GM12878 (cell line): ENCODE results near the gene COX19. TPM values are rescaled to one million over a fixed set of nuclear protein-coding genes. Genes with fewer than 3 reads are reported as not detected.

Experiments
- ATAC-seq: fragments of 200-7000 bp; cut with Tn5 transposase; 3 replicates; pipeline ENCODE4 v1.9.1; 2020; ENCODE audit warnings: mild to moderate bottlenecking, moderate library complexity
- BruUV-seq: library from RNA; stranded (reverse); fragments of 400-500 nt; replicated peaks from 2 replicates; lab custom pipeline; 2021; lab: Mats Ljungman, UMichigan
- CTCF ChIA-PET: fragments of 300-600 bp; sonication (Branson Sonifier 250); formaldehyde crosslinking; extraction: SDS; loops from one replicate; lab custom pipeline; 2021; ENCODE audit warnings: inconsistent platforms; lab: Yijun Ruan, JAX
- POLR2A ChIA-PET: fragments of 350-600 bp; formaldehyde crosslinking; extraction: SDS; loops from one replicate; lab custom pipeline; 2021; ENCODE audit warnings: inconsistent platforms; lab: Charles Lee
- RAD21 ChIA-PET: fragments of 300-600 bp; sonication (Branson Sonifier 250); formaldehyde crosslinking; loops from one replicate; lab custom pipeline; 2023; ENCODE audit warnings: antibody characterized with exemption; ENCODE audit not compliant: unreplicated experiment; lab: Charles Lee
- SMC1A ChIA-PET: fragments of 300-600 bp; sonication (Branson Sonifier 250); formaldehyde crosslinking; loops from one replicate; lab custom pipeline; 2023; ENCODE audit not compliant: unreplicated experiment, uncharacterized antibody; lab: Charles Lee
- DNase-seq: peaks from one replicate; pipeline ENCODE4 v3.0.0-alpha.2; 2011; ENCODE audit warnings: low read depth, low spot score
- FAIRE-seq: peaks from 3 replicates; lab custom pipeline; 2011; peaks lifted over from hg19 to GRCh38; lab: Jason Lieb, UNC
- H2AFZ ChIP-seq: 2 replicates; pipeline ENCODE4 v1.6.0; 2011; ENCODE audit warnings: low read depth, low read length, control low read depth; ENCODE audit not compliant: control insufficient read depth
- H3K27ac ChIP-seq: 2 replicates; pipeline ENCODE4 v1.5.1; 2011; ENCODE audit warnings: control low read depth; ENCODE audit not compliant: control insufficient read depth, insufficient read depth
- H3K27me3 ChIP-seq, 2 experiments: replicated peaks in 1 of 2; 2 replicates each; pipeline versions ENCODE4 v1.6.0 to v1.6.1; 2011; ENCODE audit warnings: low read length in 1 of 2; ENCODE audit not compliant: control insufficient read depth in 2 of 2, insufficient read depth in 2 of 2
- H3K36me3 ChIP-seq, 2 experiments: 2 replicates each; pipeline ENCODE4 v1.5.1; 2011; ENCODE audit warnings: low read length in 1 of 2; ENCODE audit not compliant: control insufficient read depth in 2 of 2, insufficient read depth in 2 of 2
- H3K4me1 ChIP-seq: 2 replicates; pipeline ENCODE4 v1.6.1; 2011; ENCODE audit warnings: mild to moderate bottlenecking, low read length, moderate library complexity, mixed read lengths; ENCODE audit not compliant: control insufficient read depth, insufficient read depth
- H3K4me2 ChIP-seq: 2 replicates; pipeline ENCODE4 v1.6.0; 2011; ENCODE audit warnings: control low read depth; ENCODE audit not compliant: control insufficient read depth, insufficient read depth
- H3K4me3 ChIP-seq: fragments of 200-600 bp; sonication (generic); 2 replicates; pipeline ENCODE4 v1.5.1; 2016
- H3K79me2 ChIP-seq: 2 replicates; pipeline ENCODE4 v1.6.0; 2011; ENCODE audit warnings: low read length; ENCODE audit not compliant: control insufficient read depth, insufficient read depth
- H3K9ac ChIP-seq: 2 replicates; pipeline ENCODE4 v1.8.0; 2011; ENCODE audit warnings: low read length, control low read depth, mixed read lengths; ENCODE audit not compliant: control insufficient read depth, insufficient read depth
- H3K9me3 ChIP-seq: replicated peaks from 3 replicates; pipeline ENCODE4 v1.5.1; 2011; ENCODE audit warnings: mild to moderate bottlenecking, low read length; ENCODE audit not compliant: control insufficient read depth, insufficient read depth
- H4K20me1 ChIP-seq: 2 replicates; pipeline ENCODE4 v1.6.0; 2011; ENCODE audit not compliant: control insufficient read depth, insufficient read depth
- CHD2 ChIP-seq: IDR thresholded peaks from 2 replicates; pipeline ENCODE4 v1.6.1; 2011; ENCODE audit warnings: low read depth, low read length, improper control_type of control experiment, borderline replicate concordance
- EGR1 ChIP-seq, 2 experiments: IDR thresholded peaks; 1 replicate in 1 of 2; 2 replicates in 1 of 2; pipeline ENCODE4 v1.6.1; 2011 to 2012; ENCODE audit warnings: low read depth in 2 of 2, low read length in 2 of 2, borderline replicate concordance in 1 of 2, mild to moderate bottlenecking in 1 of 2, moderate library complexity in 1 of 2
- EP300 ChIP-seq, 2 experiments: fragments of 150-350 bp in 1 of 2; IDR thresholded peaks; 2 replicates each; pipeline ENCODE4 v1.6.1; 2011 to 2012; ENCODE audit warnings: low read depth in 2 of 2, low read length in 2 of 2, borderline replicate concordance in 1 of 2, improper control_type of control experiment in 1 of 2, inconsistent platforms in 1 of 2; ENCODE audit not compliant: control insufficient read depth in 1 of 2
- HDAC6 ChIP-seq: fragments of 200-600 bp; sonication (generic); IDR thresholded peaks from one replicate; pipeline ENCODE4 v1.8.0; 2017; ENCODE audit warnings: antibody characterized with exemption; ENCODE audit not compliant: unreplicated experiment
- MXI1 ChIP-seq: fragments of 150-350 bp; IDR thresholded peaks from 2 replicates; pipeline ENCODE4 v1.6.1; 2011; ENCODE audit warnings: low read depth, mild to moderate bottlenecking, inconsistent platforms, low read length, improper control_type of control experiment
- NBN ChIP-seq: fragments of 450-650 bp; IDR thresholded peaks from 2 replicates; pipeline ENCODE4 v1.6.1; 2016
- NFIC ChIP-seq: IDR thresholded peaks from 2 replicates; pipeline ENCODE4 v1.6.1; 2012; ENCODE audit warnings: low read depth, mild to moderate bottlenecking, inconsistent platforms, low read length, moderate library complexity
- NFYB ChIP-seq: IDR thresholded peaks from 2 replicates; pipeline ENCODE4 v1.6.1; 2011; ENCODE audit warnings: low read depth, mild to moderate bottlenecking, low read length, improper control_type of control experiment, moderate library complexity; ENCODE audit not compliant: insufficient read depth
- NKRF ChIP-seq: fragments of 450-650 bp; conservative IDR thresholded peaks from 2 replicates; pipeline ENCODE4 v1.6.1; 2017; ENCODE audit warnings: mild to moderate bottlenecking, moderate library complexity
- NR2F1 ChIP-seq: fragments of 450-650 bp; conservative IDR thresholded peaks from 2 replicates; pipeline ENCODE4 v1.6.1; 2017; ENCODE audit warnings: mild to moderate bottlenecking
- NRF1 ChIP-seq: conservative IDR thresholded peaks from 2 replicates; pipeline ENCODE4 v1.6.1; 2011; ENCODE audit warnings: mild to moderate bottlenecking, low read depth, low read length, improper control_type of control experiment
- PML ChIP-seq: IDR thresholded peaks from 2 replicates; pipeline ENCODE4 v1.6.1; 2012; ENCODE audit warnings: low read length, inconsistent platforms
- RAD51 ChIP-seq: fragments of 450-650 bp; IDR thresholded peaks from 2 replicates; pipeline ENCODE4 v1.6.1; 2016; ENCODE audit warnings: moderate library complexity, mild to moderate bottlenecking, inconsistent platforms
- RCOR1 ChIP-seq: conservative IDR thresholded peaks from 2 replicates; pipeline ENCODE4 v1.6.1; 2012; ENCODE audit warnings: low read depth, low read length, improper control_type of control experiment
- RELB ChIP-seq: fragments of 450-650 bp; IDR thresholded peaks from 2 replicates; pipeline ENCODE4 v1.6.1; 2017; ENCODE audit warnings: low read depth, mild to moderate bottlenecking, moderate library complexity
- TBL1XR1 ChIP-seq: IDR thresholded peaks from 2 replicates; pipeline ENCODE4 v1.6.1; 2012; ENCODE audit warnings: low read depth, low read length, improper control_type of control experiment
- TCF3 ChIP-seq: IDR thresholded peaks from 2 replicates; pipeline ENCODE4 v1.6.1; 2012; ENCODE audit warnings: low read depth, mild to moderate bottlenecking, low read length, borderline replicate concordance; ENCODE audit not compliant: insufficient read depth
- WRNIP1 ChIP-seq: IDR thresholded peaks from 2 replicates; pipeline ENCODE4 v1.6.1; 2011; ENCODE audit warnings: low read depth, low read length, improper control_type of control experiment, borderline replicate concordance
- WGBS: methylation state at CpG from one replicate; pipeline ENCODE4 v1.1.6; 2016; ENCODE audit warnings: low lambda C conversion rate; ENCODE audit not compliant: insufficient replicate concordance, insufficient coverage; ENCODE audit errors: missing lambda C conversion rate; 5-methylcytosine and 5-hydroxymethylcytosine counted together
- in situ Hi-C: fragments of 300-500 bp; cut with MboI; formaldehyde crosslinking; loops from 9 replicates; pipeline ENCODE4 v1.14.3; 2018; ENCODE audit warnings: mixed read lengths
- intact Hi-C: fragments of 100-400 bp; cut with micrococcal nuclease; formaldehyde crosslinking; loops from one replicate; pipeline ENCODE4 v1.14.2; 2022; ENCODE audit not compliant: unreplicated experiment
- polyA plus RNA-seq, 11 experiments: library from polyadenylated mRNA; depleted of rRNA in 4 of 11; unstranded in 6 of 11; stranded (reverse) in 5 of 11; fragments of >200 nt; fragmentation: Nextera tagmentation in 4 of 11; fragmentation: Illumina TruSeq in 1 of 11; extraction: Ambion mirVana in 4 of 11; extraction: Trizol in 1 of 11; gene quantifications; 1 replicate in 1 of 11; 2 replicates in 10 of 11; pipeline versions ENCODE4 v1.2.1 to v1.2.3, GENCODE V29; 2011 to 2016; ENCODE audit warnings: inconsistent platforms in 2 of 11, missing spikeins in 2 of 11, low read depth in 1 of 11
- total RNA-seq, 4 experiments: library from RNA; depleted of rRNA in 3 of 4; stranded (reverse); fragments of >200 nt in 3 of 4; fragmentation: Illumina TruSeq in 1 of 4; extraction: Trizol in 1 of 4; gene quantifications; 2 replicates each; pipeline versions ENCODE4 v1.2.1 to v1.2.3, GENCODE V29; 2013 to 2021

COX19 gene
- total and polyA plus RNA-seq, 10 of the 15 experiments (the other 5 are each of a cell fraction or from before 2014, with no cell fraction given) = 3.7 to 17.9 (median 10.8) TPM

GRCh38 chr7:992709-993607, 17.6 kb upstream of the COX19 start:
- in situ Hi-C loops = loop anchor here (5.0 kb wide), 1 partner anchor 184 kb away; no protein-coding TSS in a partner anchor
- H3K9me3 ChIP-seq = no peaks in the 10 kb centered on the region
- CTCF ChIA-PET = interaction anchor here (0.5 to 9.3 kb wide), 43 partner anchors 11 to 204 kb away, joined by 3 to 280 read pairs (median 7); partner anchors contain the start of genes COX19, CYP2W1, GPR146 and ZFAND2A
- BruUV-seq = no TSS peak
- ATAC-seq = peak; percentile 97
- H3K4me1 ChIP-seq = peaks cover 6% of the 10 kb centered on the region
- no peak overlapping the region for H3K27ac ChIP-seq
- H3K4me3 ChIP-seq = no peak overlapping the region
- H3K36me3 ChIP-seq = peaks cover 0 to 8% of the 10 kb centered on the region in 2 experiments; a peak in 1 of 4 replicates
- peak; percentile 72 for DNase-seq
- SMC1A ChIA-PET = interaction anchor here (0.7 to 6.2 kb wide), 28 partner anchors 12 to 190 kb away, joined by 3 to 121 read pairs (median 6); partner anchors contain the start of genes COX19, GPER1 and GPR146
- H3K9ac ChIP-seq = no peak overlapping the region
- no peak overlapping the region for H2AFZ ChIP-seq
- intact Hi-C loops = loop anchor here (1.0 to 5.0 kb wide), 5 partner anchors 31 to 183 kb away; partner anchors contain the start of gene GPER1
- RAD21 ChIA-PET = interaction anchor here (0.5 to 4.8 kb wide), 28 partner anchors 11 to 232 kb away, joined by 3 to 196 read pairs (median 5); partner anchors contain the start of genes COX19, GPER1 and GPR146
- no peaks in the 10 kb centered on the region for H4K20me1 ChIP-seq
- 34% methylated on average over 26 of the region's 34 CpGs for WGBS
- FAIRE-seq = peak; percentile 96
- H3K27me3 ChIP-seq = no peaks in the 10 kb centered on the region
- no peak overlapping the region for H3K4me2 ChIP-seq
- H3K79me2 ChIP-seq = no peaks in the 10 kb centered on the region
- POLR2A ChIA-PET = interaction anchor here (0.5 to 3.6 kb wide), 16 partner anchors 8 to 181 kb away, joined by 3 to 29 read pairs (median 5); partner anchors contain the start of gene CYP2W1
- TF ChIP-seq PML = no peak
- no peak for TF ChIP-seq NFIC
- no peak for TF ChIP-seq RAD51
- TF ChIP-seq TCF3 = peak; percentile 86; the same call in 1 of the 2 replicates
- TF ChIP-seq NBN = peak; percentile 92
- peak; percentile 67 for TF ChIP-seq NR2F1
- peak in 1 of 2 experiments; percentile 10; a peak in 1 of 3 replicates for TF ChIP-seq EGR1 (IDR thresholded peaks at IDR 0.05; ENCODE audit: borderline replicate concordance in 1 of 2, low read depth in 2 of 2, low read length in 2 of 2)
- TF ChIP-seq RELB = no peak; the same call in 1 of the 2 replicates
- no peak for TF ChIP-seq HDAC6
- no peak for TF ChIP-seq NKRF
- peak; percentile 71; the same call in 1 of the 2 replicates for TF ChIP-seq TBL1XR1
- no peak for TF ChIP-seq EP300 (IDR thresholded peaks at IDR 0.05; ENCODE audit: borderline replicate concordance in 1 of 2, control insufficient read depth in 1 of 2, low read depth in 2 of 2, low read length in 2 of 2)
- TF ChIP-seq WRNIP1 = no peak
- peak; percentile 61; the same call in 1 of the 2 replicates for TF ChIP-seq CHD2
- no peak; the same call in 1 of the 2 replicates for TF ChIP-seq MXI1
- no peak for TF ChIP-seq NRF1
- no peak for TF ChIP-seq RCOR1
- TF ChIP-seq NFYB = no peak
